Left ventricle myocardium inferior (tissue), 1 donor: ENCODE results near the gene NPTXR. TPM values are rescaled to one million over a fixed set of nuclear protein-coding genes. Genes with fewer than 3 reads are reported as not detected.
A peak's percentile ranks its signal among the peaks of the same experiment; 100 is the strongest.

Experiments used
- DNase-seq: peaks from one replicate; pipeline ENCODE4 v3.0.0-alpha.2; 2020
- H3K27ac ChIP-seq: fragments of 200-600 bp; replicated peaks from 2 replicates; pipeline ENCODE4 v1.8.0; 2021
- H3K27me3 ChIP-seq: fragments of 200-600 bp; 2 replicates; pipeline ENCODE4 v1.8.0; 2021; ENCODE audit warnings: low read depth
- H3K36me3 ChIP-seq: fragments of 200-600 bp; 2 replicates; pipeline ENCODE4 v1.8.0; 2021
- H3K4me1 ChIP-seq: fragments of 200-600 bp; 2 replicates; pipeline ENCODE4 v1.8.0; 2021
- H3K4me3 ChIP-seq: fragments of 200-600 bp; 2 replicates; pipeline ENCODE4 v1.8.0; 2021; ENCODE audit warnings: mild to moderate bottlenecking, moderate library complexity
- H3K9me3 ChIP-seq: fragments of 200-600 bp; replicated peaks from 2 replicates; pipeline ENCODE4 v1.8.0; 2021
- CTCF ChIP-seq: fragments of 200-600 bp; IDR thresholded peaks from 2 replicates; pipeline ENCODE4 v1.8.0; 2021; ENCODE audit warnings: antibody characterized with exemption, mild to moderate bottlenecking, borderline replicate concordance
- intact Hi-C: fragments of 100-400 bp; cut with micrococcal nuclease; formaldehyde crosslinking; loops from one replicate; pipeline ENCODE4 v1.11.0; 2022
- total RNA-seq: library from RNA; stranded (reverse); fragmentation: NEBNext Ultra II Directional; extraction: Animal tissue kit (Norgen Biotek cat#: 25700); gene quantifications from one replicate; pipeline ENCODE4 v1.2.1, GENCODE V29; 2021
- donor health status: DM: no; HTN: yes; CAD: no; lungs with severe emphysema.

NPTXR gene
- total RNA-seq, 1 donor from 2014 or later = 23.3 TPM

GRCh38 chr22:38874529-38875222 is 30.8 kb upstream of the NPTXR start:
- intact Hi-C loops = no loop called here
- no peak for TF ChIP-seq CTCF
- H3K27ac ChIP-seq = no peak overlapping the region

GRCh38 chr22:38873469-38874411 is 29.9 kb upstream of the NPTXR start:
- H3K36me3 ChIP-seq = no peaks in the 10 kb centered on the region
- H3K9me3 ChIP-seq = peaks cover 6% of the 10 kb centered on the region
- H3K4me1 ChIP-seq = peaks cover 45% of the 10 kb centered on the region
- no peak for TF ChIP-seq CTCF
- DNase-seq = no peak
- peak overlapping the region; percentile 94 for H3K27ac ChIP-seq
- H3K27me3 ChIP-seq = no peaks in the 10 kb centered on the region
- peak overlapping the region; percentile 74 for H3K4me3 ChIP-seq
- intact Hi-C loops = no loop called here

More at GRCh38 chr22:38874529-38875222, 30.8 kb upstream of the NPTXR start:
- Histone ChIP-seq H3K4me3 (no peak overlapping the region), H3K4me1 (peaks cover 36% of the 10 kb centered on the region), H3K9me3 (peaks cover 6% of the 10 kb centered on the region), H3K36me3 (no peaks in the 10 kb centered on the region), H3K27me3 (no peaks in the 10 kb centered on the region)
- DNase-seq = no peak

GRCh38 chr22:38872831-38873248 is 29.0 kb upstream of the NPTXR start:
- peak overlapping the region; percentile 94 for H3K27ac ChIP-seq
- H3K4me1 ChIP-seq = peaks cover 54% of the 10 kb centered on the region
- peaks cover 7% of the 10 kb centered on the region for H3K36me3 ChIP-seq
- TF ChIP-seq CTCF = no peak
- H3K9me3 ChIP-seq = peaks cover 3% of the 10 kb centered on the region
- H3K27me3 ChIP-seq = no peaks in the 10 kb centered on the region
- DNase-seq = peak; percentile 76
- peak overlapping the region; percentile 74 for H3K4me3 ChIP-seq
- intact Hi-C loops = no loop called here

GRCh38 chr22:38872172-38872830 is 28.5 kb upstream of the NPTXR start, which contains the start of gene CBX6:
Gene CBX6 (minus strand): TSS chr22:38872216. CDS start chr22:38872190, 26 bp downstream.
- Histone ChIP-seq H3K4me1 (peaks cover 60% of the 10 kb centered on the region), H3K27ac (peak within 1 kb of the TSS; percentile 94)

More at GRCh38 chr22:38872172-38872830, 28.5 kb upstream of the NPTXR start, which contains the start of gene CBX6:
- DNase-seq = peak; percentile 98
- intact Hi-C loops = no loop called here
- Histone ChIP-seq H3K9me3 (no peaks in the 10 kb centered on the region), H3K27me3 (no peaks in the 10 kb centered on the region), H3K4me3 (peak within 1 kb of the TSS; percentile 74), H3K36me3 (peaks cover 10% of the 10 kb centered on the region)
- no peak for TF ChIP-seq CTCF
